PFSK-1 (cell line): ENCODE data around the gene CD48.

ENCODE experiments used
- FOXP2 ChIP-seq: optimal IDR thresholded peaks from 2 replicates; pipeline ENCODE3; 2011; ENCODE audit warnings: borderline replicate concordance, control low read depth, inconsistent platforms; ENCODE audit not compliant: insufficient read depth; ENCODE audit errors: extremely low read length, extremely low read depth
- POLR2AphosphoS5 ChIP-seq: IDR thresholded peaks from 2 replicates; pipeline ENCODE4 v1.6.1; 2012; ENCODE audit warnings: low read depth, mild to moderate bottlenecking, control low read depth, low read length, moderate library complexity
- REST ChIP-seq, 2 experiments: IDR thresholded peaks; 2 replicates each; pipeline versions ENCODE4 v1.6.1 to v1.8.0; 2011 to 2012; ENCODE audit warnings: low read depth in 2 of 2, low read length in 2 of 2, control low read depth in 1 of 2, inconsistent platforms in 1 of 2, mild to moderate bottlenecking in 1 of 2, moderate library complexity in 1 of 2; ENCODE audit not compliant: insufficient read depth in 1 of 2
- SIN3A ChIP-seq: IDR thresholded peaks from 2 replicates; pipeline ENCODE4 v1.6.1; 2012; ENCODE audit warnings: mild to moderate bottlenecking, low read length, moderate library complexity, borderline replicate concordance; ENCODE audit not compliant: insufficient read depth
- TAF1 ChIP-seq: IDR thresholded peaks from 2 replicates; pipeline ENCODE4 v1.6.1; 2012; ENCODE audit warnings: low read length, control low read depth, borderline replicate concordance; ENCODE audit not compliant: insufficient read depth

DNA sequence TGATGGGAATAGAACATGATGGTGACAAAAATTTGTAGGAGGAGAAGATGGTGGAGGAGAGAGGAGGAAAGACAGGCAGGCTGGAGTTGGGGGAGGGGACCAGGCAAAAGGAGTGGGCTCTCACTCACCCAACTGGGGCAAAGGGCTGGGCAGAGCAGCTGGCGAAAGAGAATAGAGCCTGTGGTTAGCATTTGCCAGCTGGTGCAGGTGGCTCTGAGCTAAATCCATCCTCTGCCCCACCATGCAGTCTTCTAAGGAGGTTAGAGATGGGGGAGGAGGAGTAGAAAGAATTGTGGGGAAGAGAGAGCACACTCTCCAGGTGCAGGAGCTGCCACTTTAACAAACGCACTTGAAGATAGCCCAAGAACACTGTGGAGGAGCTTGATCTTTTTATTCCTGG lies 37.2 kb downstream of the CD48 start:
- no peak for TF ChIP-seq POLR2AphosphoS5
- no peak for TF ChIP-seq REST (IDR thresholded peaks at IDR 0.05; ENCODE audit: insufficient read depth in 1 of 2, low read depth in 2 of 2, low read length in 2 of 2)
- no peak for TF ChIP-seq SIN3A
- TF ChIP-seq TAF1 = no peak
- TF ChIP-seq FOXP2 = no peak
